H1 (cell line): ENCODE measurements around the gene DHRS9. TPM values are rescaled to one million over a fixed set of nuclear protein-coding genes. Genes with fewer than 3 reads are reported as not detected.

Experiments used
- CTCF ChIA-PET: fragments of 300-600 bp; sonication (Branson Sonifier 250); formaldehyde crosslinking; loops from one replicate; lab custom pipeline; 2021; ENCODE audit not compliant: partially characterized antibody; lab: Charles Lee
- POLR2A ChIA-PET: fragments of 300-600 bp; sonication (Branson Sonifier 250); formaldehyde crosslinking; loops from one replicate; lab custom pipeline; 2021; ENCODE audit warnings: inconsistent platforms; ENCODE audit not compliant: partially characterized antibody; lab: Charles Lee
- DNase-seq, 2 experiments: peaks; one replicate each; pipeline versions ENCODE4 v3.0.0 to v3.0.0-alpha.2; 2010 to 2022; ENCODE audit warnings: low spot score in 2 of 2, low read depth in 1 of 2, mixed read lengths in 1 of 2
- FAIRE-seq: peaks from 2 replicates; lab custom pipeline; 2011; peaks lifted over from hg19 to GRCh38; lab: Jason Lieb, UNC
- H2AFZ ChIP-seq: 2 replicates; pipeline ENCODE4 v1.8.1; 2012; ENCODE audit warnings: low read length, inconsistent platforms
- H2AK5ac ChIP-seq: 2 replicates; pipeline ENCODE4 v1.6.1; 2013; ENCODE audit warnings: low read depth, low read length
- H2BK120ac ChIP-seq: replicated peaks from 2 replicates; pipeline ENCODE3; 2013; ENCODE audit warnings: low read depth, low read length, inconsistent platforms
- H2BK12ac ChIP-seq: 2 replicates; pipeline ENCODE4 v1.6.1; 2013; ENCODE audit warnings: low read depth, low read length
- H2BK15ac ChIP-seq: 2 replicates; pipeline ENCODE4 v1.6.1; 2013; ENCODE audit warnings: low read length
- H2BK20ac ChIP-seq: 2 replicates; pipeline ENCODE4 v1.6.1; 2013; ENCODE audit warnings: low read length
- H2BK5ac ChIP-seq: 2 replicates; pipeline ENCODE4 v1.6.1; 2013; ENCODE audit warnings: low read depth, low read length
- H3K14ac ChIP-seq: 2 replicates; pipeline ENCODE4 v1.6.1; 2013; ENCODE audit warnings: inconsistent platforms; ENCODE audit not compliant: insufficient read length
- H3K18ac ChIP-seq: 2 replicates; pipeline ENCODE4 v1.6.1; 2013; ENCODE audit warnings: low read length; ENCODE audit errors: extremely low read depth
- H3K23ac ChIP-seq: 2 replicates; pipeline ENCODE4 v1.6.1; 2013; ENCODE audit warnings: inconsistent platforms; ENCODE audit not compliant: insufficient read length
- H3K23me2 ChIP-seq: 2 replicates; pipeline ENCODE4 v1.6.1; 2013; ENCODE audit warnings: low read depth, low read length
- H3K27ac ChIP-seq: 2 replicates; pipeline ENCODE4 v1.6.1; 2011; ENCODE audit warnings: low read depth, low read length, inconsistent platforms
- H3K27me3 ChIP-seq, 4 experiments: replicated peaks in 1 of 4; 1 replicate in 1 of 4; 2 replicates in 3 of 4; pipeline versions ENCODE4 v1.6.1 to v1.8.1; 2011 to 2013; ENCODE audit warnings: low read length in 3 of 4, mild to moderate bottlenecking in 3 of 4, inconsistent platforms in 2 of 4, mixed read lengths in 2 of 4, moderate library complexity in 1 of 4; ENCODE audit not compliant: control insufficient read depth in 3 of 4, insufficient read depth in 3 of 4; ENCODE audit errors: extremely low read depth in 1 of 4
- H3K36me3 ChIP-seq, 4 experiments: 2 replicates each; pipeline versions ENCODE4 v1.6.1 to v1.8.1; 2011 to 2013; ENCODE audit warnings: mild to moderate bottlenecking in 4 of 4, low read length in 3 of 4, moderate library complexity in 2 of 4, control low read depth in 1 of 4, inconsistent platforms in 1 of 4; ENCODE audit not compliant: insufficient read depth in 4 of 4, control insufficient read depth in 2 of 4
- H3K4ac ChIP-seq: replicated peaks from 2 replicates; pipeline ENCODE3; 2013; ENCODE audit warnings: low read length, low read depth, mixed read lengths, inconsistent platforms; ENCODE audit not compliant: insufficient read length
- H3K4me1 ChIP-seq, 4 experiments: replicated peaks in 1 of 4; 1 replicate in 1 of 4; 2 replicates in 3 of 4; pipeline versions ENCODE4 v1.6.1 to v1.8.1; 2011 to 2013; ENCODE audit warnings: low read length in 3 of 4, inconsistent platforms in 2 of 4, mixed read lengths in 1 of 4; ENCODE audit not compliant: insufficient read depth in 4 of 4, control insufficient read depth in 3 of 4
- H3K4me2 ChIP-seq, 2 experiments: 2 replicates each; pipeline versions ENCODE4 v1.6.1 to v1.8.1; 2011 to 2013; ENCODE audit warnings: low read depth in 2 of 2, low read length in 2 of 2, control low read depth in 1 of 2, inconsistent platforms in 1 of 2, mild to moderate bottlenecking in 1 of 2; ENCODE audit not compliant: insufficient read depth in 1 of 2
- H3K4me3 ChIP-seq, 4 experiments: fragments of 200-600, 300-600 bp in 1 of 4; sonication (generic), shearing (Covaris generic), sonication (Bioruptor Twin) in 1 of 4; 2 replicates each; pipeline versions ENCODE4 v1.5.1 to v1.8.1; 2011 to 2016; ENCODE audit warnings: low read length in 4 of 4, low read depth in 3 of 4, control low read depth in 2 of 4, inconsistent platforms in 2 of 4, mild to moderate bottlenecking in 2 of 4, mixed read lengths in 1 of 4, moderate library complexity in 1 of 4; ENCODE audit not compliant: insufficient read depth in 2 of 4; ENCODE audit errors: extremely low read depth in 1 of 4
- H3K56ac ChIP-seq: replicated peaks from 2 replicates; pipeline ENCODE3; 2013; ENCODE audit warnings: low read depth, mild to moderate bottlenecking, mixed read lengths, low read length, inconsistent platforms; ENCODE audit not compliant: insufficient read length
- H3K79me1 ChIP-seq: 2 replicates; pipeline ENCODE4 v1.6.1; 2013; ENCODE audit warnings: low read depth, low read length, control low read depth
- H3K79me2 ChIP-seq, 2 experiments: 2 replicates each; pipeline versions ENCODE4 v1.6.1 to v1.8.1; 2012 to 2013; ENCODE audit warnings: low read length in 2 of 2, mild to moderate bottlenecking in 2 of 2, inconsistent platforms in 1 of 2; ENCODE audit not compliant: insufficient read depth in 2 of 2, control insufficient read depth in 1 of 2
- H3K9ac ChIP-seq, 4 experiments: replicated peaks in 1 of 4; 1 replicate in 1 of 4; 2 replicates in 3 of 4; pipeline versions ENCODE4 v1.6.1 to v1.8.1; 2011 to 2013; ENCODE audit warnings: low read depth in 3 of 4, low read length in 3 of 4, control low read depth in 2 of 4, mild to moderate bottlenecking in 2 of 4, moderate library complexity in 2 of 4, inconsistent platforms in 1 of 4; ENCODE audit errors: extremely low read depth in 1 of 4
- H3K9me3 ChIP-seq, 2 experiments: 2 replicates each; pipeline versions ENCODE4 v1.6.1 to v1.8.1; 2012 to 2013; ENCODE audit warnings: mild to moderate bottlenecking in 2 of 2, moderate library complexity in 2 of 2, control low read depth in 1 of 2, inconsistent platforms in 1 of 2, low read depth in 1 of 2, low read length in 1 of 2, mixed read lengths in 1 of 2; ENCODE audit not compliant: insufficient read depth in 2 of 2
- H4K20me1 ChIP-seq, 2 experiments: replicated peaks in 1 of 2; 2 replicates each; pipeline versions ENCODE3 to v1.8.1; 2011 to 2013; ENCODE audit warnings: inconsistent platforms in 2 of 2, low read length in 2 of 2, mild to moderate bottlenecking in 1 of 2; ENCODE audit not compliant: insufficient read depth in 2 of 2, control insufficient read depth in 1 of 2
- H4K5ac ChIP-seq: 2 replicates; pipeline ENCODE4 v1.6.1; 2013; ENCODE audit warnings: low read length, low read depth, mixed read lengths, inconsistent platforms; ENCODE audit not compliant: insufficient read length
- H4K8ac ChIP-seq: 2 replicates; pipeline ENCODE4 v1.8.0; 2013; ENCODE audit warnings: mild to moderate bottlenecking, moderate library complexity, low read length, inconsistent platforms; ENCODE audit not compliant: insufficient read depth; ENCODE audit errors: extremely low read depth
- H4K91ac ChIP-seq: replicated peaks from 2 replicates; pipeline ENCODE3; 2013; ENCODE audit warnings: low read length, mixed read lengths, inconsistent platforms; ENCODE audit not compliant: insufficient read length
- ASH2L ChIP-seq: fragments of 200-600, 300-600 bp; sonication (generic); IDR thresholded peaks from one replicate; pipeline ENCODE4 v1.7.1; 2017; ENCODE audit warnings: low read length
- USF2 ChIP-seq: IDR thresholded peaks from 2 replicates; pipeline ENCODE4 v1.6.1; 2011; ENCODE audit warnings: low read length, improper control_type of control experiment
- WGBS, 2 experiments: shearing (Covaris generic) in 1 of 2; methylation state at CpG; one replicate each; pipeline versions ENCODE4 v1.1.6 to v1.1.7; 2013 to 2015; ENCODE audit warnings: low lambda C conversion rate in 2 of 2, mixed read lengths in 2 of 2, inconsistent platforms in 1 of 2, low coverage in 1 of 2, missing lambda C conversion rate in 1 of 2; ENCODE audit not compliant: insufficient replicate concordance in 2 of 2, insufficient coverage in 1 of 2, insufficient read length in 1 of 2; ENCODE audit errors: extremely low coverage in 1 of 2, missing lambda C conversion rate in 1 of 2; 5-methylcytosine and 5-hydroxymethylcytosine counted together
- polyA plus RNA-seq, 7 experiments: library from polyadenylated mRNA; depleted of rRNA in 3 of 7; stranded (reverse) in 5 of 7; unstranded in 2 of 7; fragments of >200 nt in 5 of 7; fragments of 200-250 nt in 2 of 7; gene quantifications; 1 replicate in 5 of 7; 2 replicates in 1 of 7; 4 replicates in 1 of 7; pipeline versions ENCODE4 v1.2.1 to v1.2.3, GENCODE V29; 2011 to 2013; ENCODE audit warnings: missing spikeins in 2 of 7, mixed read lengths in 2 of 7
- total RNA-seq: library from RNA; stranded (reverse); fragmentation: NEBNext Ultra II Directional; extraction: Animal tissue kit (Norgen Biotek cat#: 25700); gene quantifications from 2 replicates; pipeline ENCODE4 v1.2.1, GENCODE V29; 2021

The DHRS9 gene
- total and polyA plus RNA-seq, 2 of the 8 experiments (the other 6 are each of a cell fraction or from before 2014, with no cell fraction given) = not detected

GRCh38 chr2:169094676-169095075, 25.3 kb downstream of the DHRS9 start:
- POLR2A ChIA-PET = no interaction called here
- Histone ChIP-seq H2AFZ (no peak overlapping the region), H3K23ac (no peak overlapping the region)
- no peak for TF ChIP-seq USF2
- TF ChIP-seq ASH2L = no peak

More at GRCh38 chr2:169094676-169095075, 25.3 kb downstream of the DHRS9 start:
- H3K79me2 ChIP-seq = no peaks in the 10 kb centered on the region
- H3K27me3 ChIP-seq = no peaks in the 10 kb centered on the region; a peak in 2 of 7 replicates
- no peak overlapping the region for H4K91ac ChIP-seq
- H2BK20ac ChIP-seq = no peak overlapping the region
- H4K8ac ChIP-seq = no peak overlapping the region
- no peak overlapping the region for H2BK15ac ChIP-seq
- H3K14ac ChIP-seq = no peak overlapping the region
- no peak overlapping the region for H2BK5ac ChIP-seq
- DNase-seq (no peak), FAIRE-seq (no peak)
- no peak overlapping the region for H3K18ac ChIP-seq
- no peak overlapping the region for H2BK12ac ChIP-seq
- CTCF ChIA-PET = interaction anchor here (3.0 kb wide), 1 partner anchor 16 kb away, joined by 8 read pairs; no protein-coding TSS in a partner anchor
- H3K4me1 ChIP-seq = no peaks in the 10 kb centered on the region
- no peaks in the 10 kb centered on the region for H3K79me1 ChIP-seq
- no peak overlapping the region for H3K56ac ChIP-seq
- 93% methylated on average over 1 of the region's 1 CpG; no CpG with 5 or more reads in 1 of the 2 experiments for WGBS, 2 experiments
- H2BK120ac ChIP-seq = no peak overlapping the region
- H3K9me3 ChIP-seq = no peaks in the 10 kb centered on the region
- H3K36me3 ChIP-seq = no peaks in the 10 kb centered on the region
- no peaks in the 10 kb centered on the region; the same call in 1 of the 2 replicates for H3K23me2 ChIP-seq
- H4K5ac ChIP-seq = no peak overlapping the region
- H3K9ac ChIP-seq = no peak overlapping the region
- no peak overlapping the region for H2AK5ac ChIP-seq
- no peak overlapping the region for H3K4me3 ChIP-seq
- H3K4me2 ChIP-seq = no peak overlapping the region
- no peaks in the 10 kb centered on the region for H4K20me1 ChIP-seq
- no peak overlapping the region for H3K4ac ChIP-seq
- no peak overlapping the region for H3K27ac ChIP-seq
